GM23248 (cell line): Measurements from ENCODE around the gene TMEM108. TPM values are rescaled to one million over a fixed set of nuclear protein-coding genes. Genes with fewer than 3 reads are reported as not detected.

ENCODE experiments used
- DNase-seq: peaks from one replicate; pipeline ENCODE4 v3.0.0-alpha.2; 2015
- H2AFZ ChIP-seq: fragments of 200-600 bp; sonication (generic); 2 replicates; pipeline ENCODE4 v1.6.1; 2016; ENCODE audit warnings: antibody characterized with exemption
- H3F3A ChIP-seq: fragments of 200-600 bp; sonication (generic); 2 replicates; pipeline ENCODE4 v1.6.1; 2016; ENCODE audit warnings: mild to moderate bottlenecking, antibody characterized with exemption, mixed run types; ENCODE audit not compliant: insufficient read depth
- H3K27ac ChIP-seq: fragments of 200-600 bp; sonication (generic); 2 replicates; pipeline ENCODE4 v1.5.1; 2016; ENCODE audit warnings: mild to moderate bottlenecking
- H3K27me3 ChIP-seq: fragments of 200-600 bp; sonication (generic); replicated peaks from 2 replicates; pipeline ENCODE4 v1.6.1; 2016; ENCODE audit warnings: mild to moderate bottlenecking; ENCODE audit not compliant: insufficient read depth
- H3K36me3 ChIP-seq: fragments of 200-600 bp; sonication (generic); 2 replicates; pipeline ENCODE4 v1.6.1; 2016; ENCODE audit warnings: low read depth, mild to moderate bottlenecking
- H3K4me1 ChIP-seq: fragments of 200-600 bp; sonication (generic); 2 replicates; pipeline ENCODE4 v1.6.1; 2016; ENCODE audit warnings: mild to moderate bottlenecking; ENCODE audit not compliant: insufficient read depth
- H3K4me2 ChIP-seq: fragments of 200-600 bp; sonication (generic); one replicate; pipeline ENCODE4 v1.6.1; 2016; ENCODE audit warnings: mild to moderate bottlenecking; ENCODE audit not compliant: unreplicated experiment
- H3K4me3 ChIP-seq: fragments of 200-600 bp; sonication (generic); 2 replicates; pipeline ENCODE4 v1.5.1; 2016; ENCODE audit warnings: mild to moderate bottlenecking
- H3K79me2 ChIP-seq: fragments of 200-600 bp; sonication (generic); 2 replicates; pipeline ENCODE4 v1.6.1; 2016; ENCODE audit warnings: mild to moderate bottlenecking; ENCODE audit not compliant: insufficient read depth
- H3K9ac ChIP-seq: fragments of 200-600 bp; sonication (generic); 2 replicates; pipeline ENCODE4 v1.6.1; 2016; ENCODE audit warnings: mild to moderate bottlenecking
- H3K9me2 ChIP-seq: fragments of 200-600 bp; sonication (generic); 2 replicates; pipeline ENCODE4 v1.6.1; 2016; ENCODE audit warnings: mixed run types, mild to moderate bottlenecking, moderate library complexity; ENCODE audit not compliant: insufficient read depth
- H3K9me3 ChIP-seq: fragments of 200-600 bp; sonication (generic); one replicate; pipeline ENCODE4 v1.6.1; 2017; ENCODE audit warnings: low read depth
- H4K20me1 ChIP-seq: fragments of 200-600 bp; sonication (generic); 2 replicates; pipeline ENCODE4 v1.6.0; 2016; ENCODE audit not compliant: insufficient read depth
- EZH2 ChIP-seq: fragments of 200-600 bp; sonication (generic); IDR thresholded peaks from 2 replicates; pipeline ENCODE4 v1.6.1; 2018; ENCODE audit warnings: antibody characterized with exemption, mild to moderate bottlenecking; ENCODE audit not compliant: insufficient read depth, poor library complexity, severe bottlenecking
- EZH2phosphoT487 ChIP-seq: fragments of 200-600 bp; sonication (generic); IDR thresholded peaks from 2 replicates; pipeline ENCODE4 v1.6.1; 2018; ENCODE audit warnings: antibody characterized with exemption, moderate library complexity, mild to moderate bottlenecking, low read depth; ENCODE audit not compliant: insufficient read depth
- WGBS, 2 experiments: methylation state at CpG; one replicate each; pipeline ENCODE4 v1.1.6; 2015 to 2017; ENCODE audit warnings: low lambda C conversion rate in 2 of 2, low coverage in 1 of 2; ENCODE audit errors: missing lambda C conversion rate in 2 of 2; 5-methylcytosine and 5-hydroxymethylcytosine counted together
- in situ Hi-C: fragments of 300-500 bp; cut with MboI; formaldehyde crosslinking; loops from 2 replicates; pipeline ENCODE4 v1.15.0; 2020
- polyA plus RNA-seq: library from polyadenylated mRNA; unstranded; fragments of >200 nt; fragmentation: Nextera tagmentation; extraction: Ambion mirVana; gene quantifications from 2 replicates; pipeline ENCODE4 v1.2.1, GENCODE V29; 2016
- total RNA-seq: library from RNA; depleted of rRNA; stranded (reverse); fragments of >200 nt; shearing (Covaris generic); gene quantifications from 2 replicates; pipeline ENCODE4 v1.2.3, GENCODE V29; 2014

The TMEM108 gene
- total and polyA plus RNA-seq, 2 experiments from 2014 or later, result not detected

DNA sequence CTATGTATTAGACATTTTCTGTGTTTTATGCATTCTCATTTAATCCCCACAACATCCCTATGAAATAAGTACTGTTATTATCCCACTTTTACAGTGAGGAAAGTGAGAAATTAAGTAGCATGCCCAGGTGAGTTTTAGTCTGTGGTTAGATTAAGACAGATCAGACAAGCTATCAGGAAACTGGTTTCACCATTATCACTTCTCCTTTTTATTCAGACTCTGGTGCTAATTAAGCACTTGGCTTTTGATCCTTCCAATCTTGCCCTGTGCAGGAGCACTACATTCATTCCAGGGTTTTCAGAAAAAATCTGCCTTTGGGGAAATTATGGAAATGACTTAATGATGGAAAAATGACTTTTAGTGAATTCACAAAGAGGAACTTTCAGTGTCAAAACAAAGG, 115.2 kb downstream of the TMEM108 start:
- no peaks in the 10 kb centered on the region for H3K9me3 ChIP-seq
- no peak overlapping the region for H3K27ac ChIP-seq
- no peak overlapping the region for H3K4me2 ChIP-seq
- no peak overlapping the region for H2AFZ ChIP-seq
- H4K20me1 ChIP-seq, result no peaks in the 10 kb centered on the region
- no peak for DNase-seq
- in situ Hi-C loops, result no loop called here
- no peaks in the 10 kb centered on the region for H3K27me3 ChIP-seq
- no peak overlapping the region for H3K9ac ChIP-seq
- H3K36me3 ChIP-seq, result no peaks in the 10 kb centered on the region
- no peak overlapping the region for H3K4me3 ChIP-seq
- no peaks in the 10 kb centered on the region for H3K9me2 ChIP-seq
- no peaks in the 10 kb centered on the region for H3F3A ChIP-seq
- no peaks in the 10 kb centered on the region for H3K4me1 ChIP-seq
- no peaks in the 10 kb centered on the region for H3K79me2 ChIP-seq
- TF ChIP-seq EZH2phosphoT487, result no peak
- no peak for TF ChIP-seq EZH2

DNA sequence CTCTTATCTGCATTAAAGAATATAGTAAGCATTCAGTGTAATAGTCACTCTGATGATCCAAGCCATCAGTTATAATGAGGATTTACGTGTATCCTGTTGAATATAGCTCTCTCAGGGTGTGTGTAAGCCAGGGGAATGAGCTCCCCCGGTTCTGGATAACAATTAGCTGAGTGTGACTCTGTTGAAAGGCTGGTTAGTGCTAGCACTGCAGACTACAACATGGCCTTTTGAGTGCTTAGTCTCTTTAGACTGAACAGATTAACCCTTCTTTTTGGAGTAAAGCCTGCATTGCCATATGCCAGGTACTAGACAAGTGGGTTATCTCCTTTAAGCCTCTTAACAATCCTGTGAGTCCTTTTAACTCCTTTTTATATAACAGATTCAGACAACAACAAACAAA, 119.5 kb downstream of the TMEM108 start:
- Histone ChIP-seq H3F3A (no peaks in the 10 kb centered on the region), H3K27me3 (no peaks in the 10 kb centered on the region), H3K4me1 (no peaks in the 10 kb centered on the region), H3K9ac (no peak overlapping the region), H4K20me1 (no peaks in the 10 kb centered on the region), H3K4me2 (no peak overlapping the region), H3K9me3 (no peaks in the 10 kb centered on the region), H2AFZ (no peak overlapping the region), H3K9me2 (no peaks in the 10 kb centered on the region), H3K4me3 (no peak overlapping the region), H3K27ac (no peak overlapping the region), H3K36me3 (no peaks in the 10 kb centered on the region), H3K79me2 (no peaks in the 10 kb centered on the region)
- no peak for DNase-seq
- WGBS, 2 experiments, result 3 to 10% methylated on average over 2 of the region's 2 CpGs
- TF ChIP-seq EZH2phosphoT487, result no peak
- no peak for TF ChIP-seq EZH2
- in situ Hi-C loops, result no loop called here

GRCh38 chr3:133158686-133159085, 120.5 kb downstream of the TMEM108 start:
- Histone ChIP-seq H4K20me1 (no peaks in the 10 kb centered on the region), H3K4me2 (no peak overlapping the region), H3K9me2 (no peaks in the 10 kb centered on the region), H3K4me1 (no peaks in the 10 kb centered on the region), H3K79me2 (no peaks in the 10 kb centered on the region), H3K9me3 (no peaks in the 10 kb centered on the region), H3K27ac (no peak overlapping the region), H3F3A (no peaks in the 10 kb centered on the region), H3K27me3 (no peaks in the 10 kb centered on the region), H2AFZ (no peak overlapping the region), H3K4me3 (no peak overlapping the region), H3K36me3 (no peaks in the 10 kb centered on the region), H3K9ac (no peak overlapping the region)
- in situ Hi-C loops, result no loop called here
- TF ChIP-seq EZH2 (no peak), EZH2phosphoT487 (no peak)
- no peak for DNase-seq
- WGBS, 2 experiments, result 61 to 71% methylated on average over 1 of the region's 1 CpG

DNA sequence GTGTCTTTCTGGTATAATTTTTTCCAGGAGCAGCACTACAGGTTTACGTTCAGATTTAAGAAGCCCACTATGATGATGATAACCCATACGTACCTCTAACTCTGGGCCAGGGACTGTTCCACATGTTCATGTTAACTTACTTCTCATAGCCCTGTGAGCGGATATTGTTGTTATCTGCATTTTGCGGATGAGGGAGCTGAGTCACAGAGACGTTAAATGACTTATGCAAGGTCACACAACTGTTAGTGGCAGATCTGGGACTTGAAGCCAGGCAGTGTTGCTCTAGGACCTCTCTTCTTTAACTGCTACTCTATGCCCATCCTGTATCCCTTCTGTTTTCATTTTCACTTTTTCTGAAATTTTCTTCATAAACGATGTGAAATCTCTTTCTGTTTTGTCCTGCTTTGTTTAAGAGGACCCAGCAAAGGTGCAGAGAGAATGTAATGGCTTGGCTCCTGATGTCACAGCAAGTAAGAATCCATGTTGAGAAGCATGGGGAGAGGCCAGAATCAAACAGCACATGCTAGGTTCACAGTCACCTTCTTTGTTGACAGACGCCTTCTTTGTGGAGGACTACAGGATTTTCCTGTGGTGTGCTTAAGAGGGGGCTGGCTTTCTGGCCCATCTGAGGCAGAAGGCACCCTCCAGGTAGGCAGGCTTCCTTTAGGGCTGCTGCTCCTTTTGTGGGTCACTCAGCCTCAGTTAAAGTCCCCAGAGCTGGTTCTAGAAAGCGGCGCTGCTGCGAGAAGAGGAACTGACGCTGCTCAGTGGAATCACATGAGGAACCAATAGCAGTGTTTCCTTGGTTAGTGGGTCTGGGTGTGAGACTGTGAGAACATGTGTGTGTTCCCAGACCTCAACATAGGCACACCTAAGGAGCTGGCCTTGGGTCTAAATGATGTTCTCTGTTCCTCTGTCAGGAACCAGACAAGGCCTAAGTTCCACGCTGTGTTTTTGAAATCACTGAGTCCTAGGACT, 121.6 kb downstream of the TMEM108 start:
- Histone ChIP-seq H3K9ac (no peak overlapping the region), H3K4me3 (no peak overlapping the region), H3K9me3 (no peaks in the 10 kb centered on the region), H3F3A (no peaks in the 10 kb centered on the region), H3K4me1 (no peaks in the 10 kb centered on the region), H3K79me2 (no peaks in the 10 kb centered on the region), H4K20me1 (no peaks in the 10 kb centered on the region), H3K27ac (no peak overlapping the region), H3K27me3 (no peaks in the 10 kb centered on the region), H2AFZ (no peak overlapping the region), H3K9me2 (no peaks in the 10 kb centered on the region), H3K4me2 (no peak overlapping the region), H3K36me3 (no peaks in the 10 kb centered on the region)
- TF ChIP-seq EZH2phosphoT487 (no peak), EZH2 (no peak)
- WGBS, 2 experiments, result 56 to 59% methylated on average over 12 of the region's 12 CpGs
- in situ Hi-C loops, result no loop called here
- DNase-seq, result no peak

DNA sequence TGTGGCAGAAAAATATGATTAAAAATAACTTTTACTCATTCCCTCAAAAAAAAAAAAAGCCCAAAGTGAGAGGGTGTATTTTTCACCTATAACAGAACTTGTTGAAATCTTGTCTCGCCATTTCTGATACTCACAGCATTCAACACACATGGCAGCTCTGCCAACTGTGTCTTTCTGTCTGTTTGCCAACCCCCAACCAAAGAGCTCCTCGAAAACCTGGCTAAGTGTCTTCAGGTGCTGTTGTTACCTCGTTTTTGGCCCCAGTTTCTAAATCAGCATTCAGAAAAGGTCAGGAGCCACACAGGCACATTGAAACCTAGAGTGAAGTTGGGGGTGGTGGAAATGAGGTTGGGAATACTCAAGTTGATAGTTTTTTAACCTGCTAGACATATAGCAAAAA, 123.5 kb downstream of the TMEM108 start:
- in situ Hi-C loops, result no loop called here
- H4K20me1 ChIP-seq, result no peaks in the 10 kb centered on the region
- no peaks in the 10 kb centered on the region for H3K9me3 ChIP-seq
- H3K36me3 ChIP-seq, result no peaks in the 10 kb centered on the region
- no peak overlapping the region for H3K4me3 ChIP-seq
- H3F3A ChIP-seq, result no peaks in the 10 kb centered on the region
- no peaks in the 10 kb centered on the region for H3K9me2 ChIP-seq
- no peak overlapping the region for H3K27ac ChIP-seq
- H3K79me2 ChIP-seq, result no peaks in the 10 kb centered on the region
- DNase-seq, result no peak
- no peak for TF ChIP-seq EZH2phosphoT487
- TF ChIP-seq EZH2, result no peak
- H3K4me1 ChIP-seq, result no peaks in the 10 kb centered on the region
- H3K9ac ChIP-seq, result no peak overlapping the region
- 4 to 5% methylated on average over 3 of the region's 3 CpGs for WGBS, 2 experiments
- no peak overlapping the region for H2AFZ ChIP-seq
- no peak overlapping the region for H3K4me2 ChIP-seq
- no peaks in the 10 kb centered on the region for H3K27me3 ChIP-seq
